IgD-negative memory B cell (primary cell): ENCODE measurements around the gene HS3ST6. TPM values are rescaled to one million over a fixed set of nuclear protein-coding genes. Genes with fewer than 3 reads are reported as not detected.
"Not testable (repeated sequence)": the region's sequence is repeated elsewhere in the genome, so short reads cannot be mapped to it uniquely, and the experiment has no call there.

Source experiments
- H3K27ac Mint-ChIP-seq, 3 donors: one replicate each; pipeline ENCODE4 v1.8.0; 2020 to 2022; ENCODE audit warnings: mild to moderate bottlenecking in 3 of 3, mixed read lengths in 3 of 3, moderate library complexity in 1 of 3
- H3K27me3 Mint-ChIP-seq: one replicate; pipeline ENCODE4 v1.8.0; 2021; ENCODE audit warnings: mixed read lengths
- H3K36me3 Mint-ChIP-seq: one replicate; pipeline ENCODE4 v1.8.0; 2020; ENCODE audit warnings: mild to moderate bottlenecking, mixed read lengths
- H3K4me1 Mint-ChIP-seq, 3 donors: one replicate each; pipeline ENCODE4 v1.8.0; 2020 to 2022; ENCODE audit warnings: mixed read lengths in 3 of 3, mild to moderate bottlenecking in 1 of 3
- H3K4me3 Mint-ChIP-seq, 4 donors: one replicate each; pipeline ENCODE4 v1.8.0; 2020 to 2022; ENCODE audit warnings: mild to moderate bottlenecking in 4 of 4, mixed read lengths in 4 of 4, moderate library complexity in 3 of 4
- H3K9me3 Mint-ChIP-seq, 3 donors: one replicate each; pipeline ENCODE4 v1.8.0; 2020 to 2021; ENCODE audit warnings: mixed read lengths in 3 of 3, mild to moderate bottlenecking in 1 of 3
- polyA plus RNA-seq: library from polyadenylated mRNA; unstranded; fragments of 300-500 nt; fragmentation: Illumina TruSeq; gene quantifications from one replicate; pipeline ENCODE4 v1.2.3, GENCODE V29; 2021

Gene HS3ST6
- polyA plus RNA-seq, 1 donor from 2014 or later, result not detected

GRCh38 chr16:1940273-1941161 lies 22.3 kb upstream of the HS3ST6 start:
- peaks cover 0 to 1% (median 0%) of the 10 kb centered on the region in 3 donors for H3K9me3 Mint-ChIP-seq
- H3K4me3 Mint-ChIP-seq, result peak overlapping the region in 1 of 4 donors; percentile 55
- H3K4me1 Mint-ChIP-seq, result peaks cover 2 to 7% (median 5%) of the 10 kb centered on the region in 3 donors
- H3K27me3 Mint-ChIP-seq, result no peaks in the 10 kb centered on the region
- peak overlapping the region in 1 of 3 donors; percentile 35 for H3K27ac Mint-ChIP-seq
- H3K36me3 Mint-ChIP-seq, result no peaks in the 10 kb centered on the region

- H3K27me3 Mint-ChIP-seq, result not testable (repeated sequence)
Observed at GRCh38 chr16:1939833-1940232, 21.6 kb upstream of the HS3ST6 start.

GRCh38 chr16:1938910-1939309 lies 20.7 kb upstream of the HS3ST6 start:
- Mint-ChIP-seq H3K4me1 (peaks cover 2 to 7% (median 5%) of the 10 kb centered on the region in 3 donors), H3K9me3 (peaks cover 0 to 1% (median 0%) of the 10 kb centered on the region in 3 donors), H3K36me3 (no peaks in the 10 kb centered on the region), H3K4me3 (no peak overlapping the region), H3K27ac (no peak overlapping the region), H3K27me3 (no peaks in the 10 kb centered on the region)

More at GRCh38 chr16:1939833-1940232, 21.6 kb upstream of the HS3ST6 start:
- not testable (repeated sequence) for H3K36me3 Mint-ChIP-seq, H3K4me1 Mint-ChIP-seq, H3K27ac Mint-ChIP-seq, H3K9me3 Mint-ChIP-seq, H3K4me3 Mint-ChIP-seq

- Mint-ChIP-seq H3K9me3 (peaks cover 0 to 1% (median 0%) of the 10 kb centered on the region in 3 donors), H3K27me3 (no peaks in the 10 kb centered on the region), H3K4me3 (no peak overlapping the region), H3K4me1 (peaks cover 2 to 5% (median 4%) of the 10 kb centered on the region in 3 donors), H3K27ac (no peak overlapping the region), H3K36me3 (no peaks in the 10 kb centered on the region)
Observed at GRCh38 chr16:1938316-1938715, 20.1 kb upstream of the HS3ST6 start.

GRCh38 chr16:1936945-1937479 lies 18.8 kb upstream of the HS3ST6 start:
- H3K4me1 Mint-ChIP-seq, result peaks cover 0 to 2% (median 2%) of the 10 kb centered on the region in 3 donors
- H3K27me3 Mint-ChIP-seq, result no peaks in the 10 kb centered on the region
- peaks cover 0 to 1% (median 0%) of the 10 kb centered on the region in 3 donors for H3K9me3 Mint-ChIP-seq
- H3K27ac Mint-ChIP-seq, result no peak overlapping the region
- H3K36me3 Mint-ChIP-seq, result no peaks in the 10 kb centered on the region
- H3K4me3 Mint-ChIP-seq, result no peak overlapping the region

- H3K27ac Mint-ChIP-seq, result peak overlapping the region in 1 of 3 donors; percentile 39
- H3K27me3 Mint-ChIP-seq, result no peaks in the 10 kb centered on the region
- peaks cover 0 to 1% (median 0%) of the 10 kb centered on the region in 3 donors for H3K9me3 Mint-ChIP-seq
- no peak overlapping the region for H3K4me3 Mint-ChIP-seq
- peaks cover 0 to 3% (median 2%) of the 10 kb centered on the region in 3 donors for H3K4me1 Mint-ChIP-seq
- H3K36me3 Mint-ChIP-seq, result no peaks in the 10 kb centered on the region
Observed at GRCh38 chr16:1933097-1933661, 15.0 kb upstream of the HS3ST6 start.

GRCh38 chr16:1932050-1933028 lies 14.1 kb upstream of the HS3ST6 start:
- Mint-ChIP-seq H3K27ac (no peak overlapping the region), H3K36me3 (no peaks in the 10 kb centered on the region), H3K4me3 (no peak overlapping the region), H3K9me3 (peaks cover 0 to 1% (median 0%) of the 10 kb centered on the region in 3 donors), H3K27me3 (no peaks in the 10 kb centered on the region), H3K4me1 (peaks cover 0 to 3% (median 2%) of the 10 kb centered on the region in 3 donors)

GRCh38 chr16:1930338-1930720 lies 12.1 kb upstream of the HS3ST6 start:
- Mint-ChIP-seq H3K27ac (peak overlapping the region in 1 of 3 donors; percentile 16), H3K27me3 (no peaks in the 10 kb centered on the region), H3K4me1 (peaks cover 0 to 3% (median 2%) of the 10 kb centered on the region in 3 donors), H3K9me3 (no peaks in the 10 kb centered on the region), H3K36me3 (no peaks in the 10 kb centered on the region), H3K4me3 (no peak overlapping the region)

GRCh38 chr16:1929578-1930337 lies 11.5 kb upstream of the HS3ST6 start:
- H3K4me3 Mint-ChIP-seq, result peak overlapping the region in 2 of 4 donors; percentile 33 to 77
- H3K9me3 Mint-ChIP-seq, result no peaks in the 10 kb centered on the region
- H3K27me3 Mint-ChIP-seq, result peaks cover 2% of the 10 kb centered on the region
- H3K27ac Mint-ChIP-seq, result no peak overlapping the region
- no peaks in the 10 kb centered on the region for H3K36me3 Mint-ChIP-seq
- H3K4me1 Mint-ChIP-seq, result peaks cover 0 to 3% (median 2%) of the 10 kb centered on the region in 3 donors

GRCh38 chr16:1929105-1929504 lies 10.9 kb upstream of the HS3ST6 start:
- H3K4me1 Mint-ChIP-seq, result peaks cover 0 to 3% (median 2%) of the 10 kb centered on the region in 3 donors
- H3K9me3 Mint-ChIP-seq, result no peaks in the 10 kb centered on the region
- no peaks in the 10 kb centered on the region for H3K36me3 Mint-ChIP-seq
- H3K27ac Mint-ChIP-seq, result peak overlapping the region in 1 of 3 donors; percentile 44
- H3K4me3 Mint-ChIP-seq, result peak overlapping the region in 3 of 4 donors; percentile 35 to 86 (median 70)
- peaks cover 8% of the 10 kb centered on the region for H3K27me3 Mint-ChIP-seq

- Mint-ChIP-seq H3K36me3 (peaks cover 2% of the 10 kb centered on the region), H3K27ac (no peak overlapping the region), H3K9me3 (peaks cover 0 to 3% (median 2%) of the 10 kb centered on the region in 3 donors), H3K4me3 (no peak overlapping the region), H3K27me3 (peaks cover 22% of the 10 kb centered on the region), H3K4me1 (peaks cover 2 to 4% (median 3%) of the 10 kb centered on the region in 3 donors)
Observed at GRCh38 chr16:1926271-1926670, 8.1 kb upstream of the HS3ST6 start.

GRCh38 chr16:1924095-1924494 lies 5.9 kb upstream of the HS3ST6 start:
- Mint-ChIP-seq H3K4me1 (peaks cover 1 to 4% (median 2%) of the 10 kb centered on the region in 3 donors), H3K27me3 (peaks cover 33% of the 10 kb centered on the region), H3K9me3 (peaks cover 0 to 3% (median 2%) of the 10 kb centered on the region in 3 donors), H3K4me3 (no peak overlapping the region), H3K36me3 (peaks cover 2% of the 10 kb centered on the region), H3K27ac (no peak overlapping the region)

- peaks cover 0 to 4% (median 0%) of the 10 kb centered on the region in 3 donors for H3K4me1 Mint-ChIP-seq
- H3K36me3 Mint-ChIP-seq, result peaks cover 2% of the 10 kb centered on the region
- peaks cover 33% of the 10 kb centered on the region for H3K27me3 Mint-ChIP-seq
- H3K9me3 Mint-ChIP-seq, result peaks cover 0 to 3% (median 2%) of the 10 kb centered on the region in 3 donors
- H3K4me3 Mint-ChIP-seq, result no peak overlapping the region
- no peak overlapping the region for H3K27ac Mint-ChIP-seq
Observed at GRCh38 chr16:1923299-1924034, 5.3 kb upstream of the HS3ST6 start.
